ENCODE results near the gene SMIM21. TPM values are rescaled to one million over a fixed set of nuclear protein-coding genes. Genes with fewer than 3 reads are reported as not detected.

The SMIM21 gene
- total RNA-seq, 1 donor from 2014 or later: not detected

GRCh38 chr18:75362435-75362834 lies 65.1 kb downstream of the SMIM21 start:
- Mint-ChIP-seq H3K9me3 (ENCODE audit: low read depth) (peaks cover under 1% of the 10 kb centered on the region), H3K36me3 (ENCODE audit: low read depth) (peaks cover 2% of the 10 kb centered on the region), H3K27ac (ENCODE audit: unreplicated experiment) (no peak overlapping the region), H3K4me3 (ENCODE audit: unreplicated experiment) (no peak overlapping the region), H3K4me1 (ENCODE audit: low read depth) (no peaks in the 10 kb centered on the region), H3K27me3 (ENCODE audit: low read depth) (peaks cover 7% of the 10 kb centered on the region)
- no peak for TF ChIP-seq CTCF (IDR thresholded peaks at IDR 0.05)
- DNase-seq (ENCODE audit: low spot score): no peak

GRCh38 chr18:75360941-75361340 lies 66.6 kb downstream of the SMIM21 start:
- H3K36me3 Mint-ChIP-seq (ENCODE audit: low read depth): peaks cover 2% of the 10 kb centered on the region
- TF ChIP-seq CTCF (IDR thresholded peaks at IDR 0.05): no peak
- H3K4me3 Mint-ChIP-seq (ENCODE audit: unreplicated experiment): no peak overlapping the region
- H3K27me3 Mint-ChIP-seq (ENCODE audit: low read depth): peaks cover 7% of the 10 kb centered on the region
- H3K4me1 Mint-ChIP-seq (ENCODE audit: low read depth): no peaks in the 10 kb centered on the region
- DNase-seq (ENCODE audit: low spot score): no peak
- H3K27ac Mint-ChIP-seq (ENCODE audit: unreplicated experiment): no peak overlapping the region
- peaks cover 6% of the 10 kb centered on the region for H3K9me3 Mint-ChIP-seq (ENCODE audit: low read depth)

GRCh38 chr18:75360215-75360614 lies 67.3 kb downstream of the SMIM21 start:
- H3K4me1 Mint-ChIP-seq (ENCODE audit: low read depth): no peaks in the 10 kb centered on the region
- H3K27ac Mint-ChIP-seq (ENCODE audit: unreplicated experiment): no peak overlapping the region
- H3K36me3 Mint-ChIP-seq (ENCODE audit: low read depth): peaks cover 2% of the 10 kb centered on the region
- H3K27me3 Mint-ChIP-seq (ENCODE audit: low read depth): peaks cover 7% of the 10 kb centered on the region
- no peak for DNase-seq (ENCODE audit: low spot score)
- H3K9me3 Mint-ChIP-seq (ENCODE audit: low read depth): peaks cover 8% of the 10 kb centered on the region
- H3K4me3 Mint-ChIP-seq (ENCODE audit: unreplicated experiment): no peak overlapping the region
- TF ChIP-seq CTCF (IDR thresholded peaks at IDR 0.05): no peak

Other genes with a start within 250 kb of the SMIM21 start
- gene PTGR3, start 218.6 kb downstream of the SMIM21 start, total RNA-seq: 8.9 to 10.4 TPM (median 10.3 TPM) in 3 replicates
- 7.8 to 10.6 TPM (median 8.0 TPM) in 3 replicates for gene TSHZ1, start 216.9 kb downstream of the SMIM21 start, total RNA-seq